Stimulated activated memory B cell treated with anti-CD40 and anti-IgM and Interleukin-4, amounts not matched to agents 10 μg/mL and 1 μg/mL and 100 μg/mL, for 72 hours (primary cell): ENCODE results near the gene BID.

Source experiments
- ATAC-seq: fragments of 150-1000 bp; cut with Tn5 transposase; 2 replicates; pipeline ENCODE4 v1.10.0; 2021
- H3K27ac Mint-ChIP-seq: one replicate; pipeline ENCODE4 v1.8.0; 2022; ENCODE audit warnings: mild to moderate bottlenecking, mixed read lengths
- H3K27me3 Mint-ChIP-seq: one replicate; pipeline ENCODE4 v1.8.0; 2022; ENCODE audit warnings: mixed read lengths
- H3K36me3 Mint-ChIP-seq: one replicate; pipeline ENCODE4 v1.8.0; 2022; ENCODE audit warnings: mixed read lengths
- H3K4me1 Mint-ChIP-seq: one replicate; pipeline ENCODE4 v1.8.0; 2022; ENCODE audit warnings: mixed read lengths
- H3K4me3 Mint-ChIP-seq: one replicate; pipeline ENCODE4 v1.8.0; 2022; ENCODE audit warnings: mild to moderate bottlenecking, moderate library complexity, mixed read lengths
- H3K9me3 Mint-ChIP-seq: one replicate; pipeline ENCODE4 v1.8.0; 2022; ENCODE audit warnings: mixed read lengths

The BID gene

DNA sequence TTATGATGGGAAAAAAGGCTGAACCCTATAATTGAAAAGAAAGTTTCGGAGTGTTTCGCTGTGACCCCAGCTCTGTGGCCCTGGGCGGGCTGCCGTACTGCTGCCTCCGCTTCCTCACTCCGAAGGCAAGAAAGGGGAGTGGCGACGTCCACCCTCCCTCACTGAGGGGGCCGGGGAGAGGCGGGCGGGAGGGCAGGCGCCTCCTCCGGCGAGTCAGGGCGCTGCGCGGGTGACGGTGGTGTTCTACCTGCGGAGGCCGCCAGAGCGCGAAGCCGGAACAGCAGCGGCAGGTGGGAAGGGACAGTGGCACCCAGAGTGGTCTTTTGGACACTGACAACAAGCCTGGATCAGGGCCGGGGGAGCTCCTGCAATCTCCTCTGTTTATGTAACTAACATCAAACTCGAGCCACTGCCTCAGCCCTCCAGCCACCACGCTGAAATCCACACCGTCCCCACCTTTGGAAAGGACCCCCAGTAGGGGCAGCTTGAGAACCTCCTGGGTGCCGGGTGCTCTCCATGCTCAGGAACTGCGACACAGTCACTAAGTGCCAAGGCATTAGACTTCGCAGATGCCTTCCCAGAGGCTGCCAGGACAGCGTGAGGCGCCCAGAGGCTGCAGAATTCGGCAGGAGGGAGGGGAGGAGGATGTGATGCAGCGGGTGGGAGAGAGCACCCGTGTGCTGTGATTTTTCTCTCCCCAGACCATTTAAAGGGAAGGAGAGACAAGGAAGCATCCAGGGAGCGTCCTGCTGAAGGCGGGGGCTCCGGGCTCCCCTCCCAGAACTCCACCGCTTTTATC, 25.5 kb downstream of the BID start:
- Mint-ChIP-seq H3K9me3 (no peaks in the 10 kb centered on the region), H3K27ac (no peak overlapping the region), H3K4me1 (no peaks in the 10 kb centered on the region), H3K4me3 (no peak overlapping the region), H3K27me3 (no peaks in the 10 kb centered on the region), H3K36me3 (peaks cover 13% of the 10 kb centered on the region)
- ATAC-seq = no peak

DNA sequence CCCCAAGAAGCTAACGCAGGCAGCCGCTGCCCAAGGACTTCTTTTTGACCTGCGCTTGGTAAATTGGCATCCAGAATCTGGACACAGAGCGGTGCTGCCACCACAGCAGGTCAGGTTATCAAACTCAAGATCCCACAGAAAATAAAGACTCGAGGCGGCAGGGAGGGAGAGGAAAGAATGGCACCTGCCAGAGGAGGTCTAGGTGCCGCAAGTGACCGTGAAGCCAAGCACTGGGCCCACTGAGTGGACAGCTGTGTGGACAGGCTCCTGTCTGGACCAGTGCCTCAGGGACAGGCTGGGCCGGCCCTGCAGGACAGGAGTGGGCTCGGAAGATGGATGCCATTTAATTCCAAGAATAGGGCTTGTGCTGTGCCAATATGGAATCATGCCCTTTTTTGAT, 27.4 kb downstream of the BID start:
- peaks cover 9% of the 10 kb centered on the region for H3K4me1 Mint-ChIP-seq
- H3K4me3 Mint-ChIP-seq = no peak overlapping the region
- H3K27me3 Mint-ChIP-seq = no peaks in the 10 kb centered on the region
- H3K36me3 Mint-ChIP-seq = peaks cover 20% of the 10 kb centered on the region
- no peak for ATAC-seq
- H3K9me3 Mint-ChIP-seq = no peaks in the 10 kb centered on the region
- H3K27ac Mint-ChIP-seq = no peak overlapping the region

DNA sequence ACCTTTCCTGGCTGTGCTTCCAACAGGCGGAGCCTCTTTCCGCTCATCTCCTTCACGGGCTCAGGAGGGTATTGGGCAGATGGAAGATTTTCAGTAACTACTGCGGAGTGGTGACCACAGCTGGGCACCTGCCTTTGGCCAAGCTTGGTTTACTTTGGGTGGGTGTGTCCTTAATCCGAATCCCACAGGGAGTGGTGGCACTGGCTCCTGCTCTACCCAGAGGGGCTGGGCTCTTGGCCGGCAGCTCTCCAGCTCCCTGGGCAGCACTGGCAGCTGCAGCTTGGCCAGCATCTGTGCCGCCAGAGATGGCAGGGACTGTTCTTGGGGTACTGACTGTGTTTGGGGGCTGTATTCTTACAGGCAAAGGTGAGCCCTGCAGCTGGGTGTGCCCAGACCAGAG, 29.8 kb downstream of the BID start:
- Mint-ChIP-seq H3K4me1 (peaks cover 12% of the 10 kb centered on the region), H3K27ac (no peak overlapping the region), H3K4me3 (no peak overlapping the region), H3K9me3 (no peaks in the 10 kb centered on the region), H3K36me3 (peaks cover 39% of the 10 kb centered on the region), H3K27me3 (no peaks in the 10 kb centered on the region)
- ATAC-seq = no peak

DNA sequence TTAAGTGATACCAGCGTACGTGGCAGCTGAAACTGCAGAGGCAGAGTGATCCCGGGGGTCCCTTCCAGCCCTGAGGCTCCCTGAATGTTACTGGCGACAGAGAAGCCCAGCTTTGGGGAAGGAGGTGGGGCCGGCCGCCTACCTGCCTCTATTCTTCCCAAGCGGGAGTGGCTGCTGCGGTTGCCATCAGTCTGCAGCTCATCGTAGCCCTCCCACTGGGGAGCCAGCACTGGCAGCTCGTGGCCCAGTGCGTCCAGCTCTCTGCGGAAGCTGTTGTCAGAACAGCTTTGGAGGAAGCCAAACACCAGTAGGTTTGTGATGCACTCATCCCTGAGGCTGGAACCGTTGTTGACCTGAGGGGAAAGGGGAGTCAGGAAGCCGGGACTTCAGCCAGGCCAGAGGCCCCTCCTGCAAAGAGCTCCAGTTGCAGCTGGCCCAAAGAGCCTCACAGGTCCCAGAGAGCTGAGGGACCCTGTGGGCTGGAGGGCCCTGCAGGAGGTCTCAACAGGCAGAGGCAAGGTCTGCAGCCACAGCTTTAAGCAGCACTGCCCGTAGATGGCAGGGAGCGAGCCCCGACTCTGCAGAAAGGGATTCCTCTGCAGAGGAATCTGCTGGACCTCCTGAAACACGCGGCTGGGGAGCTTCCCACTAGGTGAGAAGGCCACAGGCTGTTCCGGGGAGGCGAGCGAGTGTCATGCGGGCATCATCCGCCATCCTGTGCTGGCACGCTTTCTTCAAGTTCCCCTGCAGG, 30.4 kb downstream of the BID start:
- H3K4me1 Mint-ChIP-seq = peaks cover 12% of the 10 kb centered on the region
- H3K9me3 Mint-ChIP-seq = no peaks in the 10 kb centered on the region
- no peak overlapping the region for H3K27ac Mint-ChIP-seq
- ATAC-seq = no peak
- no peak overlapping the region for H3K4me3 Mint-ChIP-seq
- H3K27me3 Mint-ChIP-seq = no peaks in the 10 kb centered on the region
- H3K36me3 Mint-ChIP-seq = peaks cover 44% of the 10 kb centered on the region

DNA sequence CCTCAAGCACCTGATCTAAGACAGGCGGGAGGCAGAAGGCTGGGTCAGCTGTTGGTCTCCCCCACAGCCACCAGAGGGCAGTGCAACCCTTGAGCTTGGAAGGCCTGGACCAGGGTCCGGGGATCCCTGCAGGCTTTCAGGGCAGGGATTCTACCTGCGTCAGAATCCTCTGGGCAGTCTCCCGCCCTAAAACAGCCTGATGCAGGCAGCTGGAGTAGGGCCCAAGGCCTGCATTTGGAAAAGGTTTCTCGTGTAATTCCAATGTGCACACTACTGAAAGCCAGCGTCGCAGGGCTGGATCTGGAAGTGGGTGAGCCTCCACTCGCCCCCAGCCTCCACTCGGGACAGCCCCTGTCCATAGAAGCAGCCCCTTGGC, 31.8 kb downstream of the BID start:
- peak; percentile 88 for ATAC-seq
- H3K36me3 Mint-ChIP-seq = peaks cover 57% of the 10 kb centered on the region
- H3K4me3 Mint-ChIP-seq = no peak overlapping the region
- H3K4me1 Mint-ChIP-seq = peaks cover 12% of the 10 kb centered on the region
- no peaks in the 10 kb centered on the region for H3K27me3 Mint-ChIP-seq
- no peaks in the 10 kb centered on the region for H3K9me3 Mint-ChIP-seq
- H3K27ac Mint-ChIP-seq = peak overlapping the region; percentile 74

DNA sequence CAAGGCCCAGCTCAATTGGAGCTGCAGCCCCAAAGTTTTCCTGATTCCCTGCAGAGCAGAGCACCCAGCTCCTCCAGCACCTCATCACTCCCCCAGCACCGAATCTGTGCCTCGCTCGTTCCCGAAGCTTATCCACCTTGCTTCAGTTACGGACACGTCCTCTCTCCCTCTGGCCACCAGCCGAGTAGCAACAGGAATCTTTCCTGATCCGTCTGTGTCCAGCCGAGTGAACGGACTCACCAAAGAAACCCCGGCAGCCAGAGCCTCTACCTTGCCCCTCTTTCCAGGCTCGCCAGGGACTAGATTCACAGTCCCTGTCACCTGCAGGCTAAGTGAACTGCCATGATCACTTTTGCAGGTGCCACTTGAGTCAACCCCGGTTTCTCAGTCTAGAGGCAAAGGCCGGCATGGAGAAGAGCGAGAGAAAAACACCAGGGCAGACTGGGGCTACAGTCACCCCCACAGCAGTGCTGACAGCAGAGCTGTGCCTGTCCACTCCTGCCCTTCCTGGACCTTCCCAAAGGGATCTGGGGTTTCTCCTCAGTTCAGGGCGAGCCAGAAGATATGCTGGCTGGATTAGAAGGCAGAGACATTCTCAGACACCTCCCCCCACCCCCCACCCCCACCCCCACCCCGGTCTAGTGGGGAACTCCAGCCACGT, 32.3 kb downstream of the BID start:
- Mint-ChIP-seq H3K4me1 (peaks cover 12% of the 10 kb centered on the region), H3K36me3 (peaks cover 60% of the 10 kb centered on the region), H3K27ac (peak overlapping the region; percentile 74), H3K9me3 (no peaks in the 10 kb centered on the region), H3K27me3 (no peaks in the 10 kb centered on the region), H3K4me3 (no peak overlapping the region)
- ATAC-seq = no peak

DNA sequence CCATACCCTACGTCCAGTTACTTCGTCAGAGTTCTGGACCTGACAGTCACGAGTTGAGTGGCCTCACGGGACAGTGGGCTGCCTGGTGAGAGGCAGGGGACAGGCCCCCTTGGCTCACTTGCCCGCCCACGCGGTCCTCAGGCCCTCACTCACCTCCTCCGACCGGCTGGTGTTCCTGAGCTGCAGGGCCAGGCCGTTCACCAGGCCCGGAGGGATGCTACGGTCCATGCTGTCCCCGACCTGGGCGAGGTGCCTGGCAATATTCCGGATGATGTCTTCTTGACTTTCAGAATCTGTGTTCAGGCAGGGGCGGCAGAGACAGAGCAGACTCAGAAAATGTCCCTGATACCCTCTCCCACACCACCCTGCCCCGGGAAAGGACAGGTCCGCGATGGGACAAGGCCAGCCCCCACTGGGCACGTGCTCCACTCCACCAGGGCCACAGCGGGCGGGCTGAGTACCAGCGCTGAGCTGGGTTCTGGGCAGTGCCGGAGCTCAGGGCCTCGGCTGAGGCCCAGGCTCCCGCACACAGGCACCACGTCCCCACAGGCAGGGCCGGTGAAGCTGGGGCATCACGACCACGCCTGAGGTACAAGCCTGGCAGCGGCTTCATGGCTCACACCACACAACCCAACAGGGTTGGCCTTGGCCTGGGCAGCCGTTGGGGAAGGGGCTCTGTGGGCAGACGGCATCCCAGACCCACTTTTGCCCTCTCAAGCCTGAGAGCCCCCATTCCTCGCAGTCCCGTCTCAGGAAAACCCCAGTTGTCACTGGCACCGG, 34.9 kb downstream of the BID start:
- Mint-ChIP-seq H3K4me3 (no peak overlapping the region), H3K4me1 (peaks cover 12% of the 10 kb centered on the region), H3K36me3 (peaks cover 53% of the 10 kb centered on the region), H3K9me3 (no peaks in the 10 kb centered on the region), H3K27me3 (no peaks in the 10 kb centered on the region), H3K27ac (no peak overlapping the region)
- no peak for ATAC-seq

DNA sequence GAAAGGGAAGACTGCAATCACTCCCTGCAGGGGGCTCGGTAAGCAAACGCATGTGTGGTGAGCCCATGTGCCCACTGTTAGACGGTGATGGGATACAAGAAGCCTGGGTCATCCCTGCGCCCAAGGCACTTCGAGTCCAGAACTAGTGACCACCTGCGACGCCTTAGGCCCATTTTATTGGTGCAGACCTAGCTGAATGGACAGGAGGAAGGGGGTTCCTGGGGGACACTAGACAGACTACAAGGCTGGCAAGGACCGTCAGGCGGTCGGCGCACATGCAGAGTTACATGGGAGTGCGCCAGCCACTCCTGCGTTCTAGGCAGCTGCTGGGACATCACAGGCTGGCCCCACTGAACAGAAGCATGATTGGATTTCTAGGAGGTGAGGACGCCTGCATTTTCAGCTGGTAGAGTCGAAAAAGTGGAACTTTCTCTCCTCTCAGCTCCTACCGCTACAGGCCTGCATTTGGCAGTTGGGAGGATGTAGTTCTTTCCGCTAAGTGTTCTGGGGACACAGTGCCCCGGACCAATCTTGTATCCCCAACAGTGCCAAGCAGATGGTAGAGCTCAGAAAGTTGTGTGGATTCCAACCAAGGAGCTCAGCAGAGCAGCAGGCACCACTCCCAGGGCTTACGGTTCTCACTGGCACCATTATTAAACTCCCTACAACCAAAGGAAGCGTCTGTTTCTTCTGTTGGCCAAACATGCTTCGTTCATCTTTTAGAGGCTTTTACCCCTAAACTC, 35.7 kb downstream of the BID start:
- ATAC-seq = no peak
- H3K36me3 Mint-ChIP-seq = peaks cover 59% of the 10 kb centered on the region
- H3K27ac Mint-ChIP-seq = no peak overlapping the region
- H3K27me3 Mint-ChIP-seq = no peaks in the 10 kb centered on the region
- H3K9me3 Mint-ChIP-seq = no peaks in the 10 kb centered on the region
- H3K4me3 Mint-ChIP-seq = no peak overlapping the region
- H3K4me1 Mint-ChIP-seq = peaks cover 17% of the 10 kb centered on the region

DNA sequence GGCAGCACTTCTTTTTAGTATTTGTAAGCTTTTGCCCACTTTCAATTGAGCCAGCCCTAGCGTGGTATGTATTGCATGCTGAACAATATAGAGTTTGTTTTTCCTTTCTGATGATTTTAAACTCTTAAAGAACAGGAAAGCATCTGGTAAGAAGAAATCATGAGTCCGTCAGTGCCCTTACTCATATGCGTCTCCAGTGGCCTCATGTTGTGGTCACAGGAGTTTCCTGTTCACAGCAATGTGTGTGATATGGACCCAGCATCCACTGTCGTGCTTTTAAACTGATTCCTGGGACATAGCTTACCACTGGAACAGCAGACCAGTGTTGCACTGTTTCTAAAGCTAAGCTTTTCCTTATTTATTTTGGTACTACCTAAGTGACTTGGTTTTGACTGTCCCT, 40.1 kb downstream of the BID start:
- H3K36me3 Mint-ChIP-seq = peaks cover 62% of the 10 kb centered on the region
- ATAC-seq = peak; percentile 73
- no peaks in the 10 kb centered on the region for H3K27me3 Mint-ChIP-seq
- no peaks in the 10 kb centered on the region for H3K9me3 Mint-ChIP-seq
- peak overlapping the region; percentile 66 for H3K27ac Mint-ChIP-seq
- H3K4me3 Mint-ChIP-seq = no peak overlapping the region
- peaks cover 6% of the 10 kb centered on the region for H3K4me1 Mint-ChIP-seq

DNA sequence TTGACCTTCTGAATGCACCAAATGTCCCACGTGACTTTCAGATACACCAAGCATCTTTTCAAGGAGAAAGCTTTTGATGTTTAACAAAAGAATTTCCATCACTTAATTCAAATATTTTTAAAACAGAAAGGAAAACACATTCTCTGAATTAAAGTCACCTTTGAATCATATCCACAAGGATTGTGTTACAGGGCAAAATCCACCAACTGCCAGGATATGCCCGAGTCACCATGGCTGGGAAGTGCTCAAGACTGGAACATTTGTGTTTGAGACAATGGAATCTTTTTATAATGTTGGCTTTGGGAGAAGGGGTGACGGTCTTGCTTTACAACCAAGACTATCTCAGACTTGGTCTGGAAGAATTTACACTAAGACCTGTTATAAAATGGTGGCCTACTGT, 40.8 kb downstream of the BID start:
- ATAC-seq = no peak
- no peaks in the 10 kb centered on the region for H3K9me3 Mint-ChIP-seq
- peak overlapping the region; percentile 66 for H3K27ac Mint-ChIP-seq
- peaks cover 6% of the 10 kb centered on the region for H3K4me1 Mint-ChIP-seq
- H3K27me3 Mint-ChIP-seq = no peaks in the 10 kb centered on the region
- H3K4me3 Mint-ChIP-seq = no peak overlapping the region
- H3K36me3 Mint-ChIP-seq = peaks cover 59% of the 10 kb centered on the region

DNA sequence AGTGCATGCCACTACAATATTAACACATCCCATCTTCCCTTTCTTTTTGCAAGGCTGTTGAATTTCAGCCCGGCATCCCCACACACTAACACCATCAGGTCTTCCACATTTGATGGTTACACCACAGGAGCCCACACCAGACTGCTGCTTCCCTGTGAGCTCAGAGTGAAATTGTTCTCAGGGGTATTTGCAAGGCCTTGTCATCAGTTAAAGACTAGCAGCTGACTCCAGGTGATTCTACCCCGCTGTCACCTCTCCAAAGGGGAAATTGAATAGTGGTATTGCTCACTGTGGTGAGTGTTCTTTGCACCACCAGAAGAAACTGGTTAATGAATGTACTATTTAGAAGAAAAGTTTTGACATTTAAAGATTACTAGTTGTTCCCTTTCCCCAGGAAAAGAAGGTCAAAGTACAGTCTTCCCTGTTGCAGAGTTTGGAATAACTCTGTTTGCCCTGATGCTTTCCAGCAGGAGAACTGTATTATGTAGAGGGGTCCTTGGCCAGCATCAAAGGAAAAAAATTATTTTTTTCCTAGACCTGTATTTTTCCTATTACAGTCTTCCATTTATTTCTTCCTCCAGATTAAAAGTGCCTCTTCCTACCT, 41.9 kb downstream of the BID start:
- Mint-ChIP-seq H3K9me3 (no peaks in the 10 kb centered on the region), H3K4me1 (peaks cover 6% of the 10 kb centered on the region), H3K4me3 (no peak overlapping the region), H3K27me3 (no peaks in the 10 kb centered on the region), H3K27ac (peak overlapping the region; percentile 66), H3K36me3 (peaks cover 50% of the 10 kb centered on the region)
- no peak for ATAC-seq

DNA sequence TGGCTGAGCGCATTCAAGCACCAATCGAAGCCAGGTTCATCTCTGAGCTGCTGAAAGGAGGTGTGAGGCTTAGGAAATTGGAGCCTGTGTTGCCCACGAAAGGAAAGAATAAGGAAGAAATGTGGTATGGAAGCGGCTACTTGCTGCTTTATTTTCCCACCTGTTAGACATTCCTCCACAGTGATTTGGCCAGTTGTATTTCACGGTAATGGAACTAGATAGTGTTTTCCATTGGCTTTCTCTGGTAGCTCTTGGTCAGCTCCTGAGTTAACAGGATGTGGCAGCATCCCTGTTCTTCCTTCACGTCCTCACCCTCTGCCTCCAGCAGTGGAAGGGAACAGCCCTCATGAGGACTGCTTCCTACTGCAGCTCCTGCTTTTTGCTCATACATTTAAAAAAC, 44.7 kb downstream of the BID start:
- peaks cover 56% of the 10 kb centered on the region for H3K36me3 Mint-ChIP-seq
- no peak overlapping the region for H3K4me3 Mint-ChIP-seq
- peak overlapping the region; percentile 7 for H3K27ac Mint-ChIP-seq
- no peaks in the 10 kb centered on the region for H3K27me3 Mint-ChIP-seq
- no peak for ATAC-seq
- no peaks in the 10 kb centered on the region for H3K9me3 Mint-ChIP-seq
- peaks cover 6% of the 10 kb centered on the region for H3K4me1 Mint-ChIP-seq

DNA sequence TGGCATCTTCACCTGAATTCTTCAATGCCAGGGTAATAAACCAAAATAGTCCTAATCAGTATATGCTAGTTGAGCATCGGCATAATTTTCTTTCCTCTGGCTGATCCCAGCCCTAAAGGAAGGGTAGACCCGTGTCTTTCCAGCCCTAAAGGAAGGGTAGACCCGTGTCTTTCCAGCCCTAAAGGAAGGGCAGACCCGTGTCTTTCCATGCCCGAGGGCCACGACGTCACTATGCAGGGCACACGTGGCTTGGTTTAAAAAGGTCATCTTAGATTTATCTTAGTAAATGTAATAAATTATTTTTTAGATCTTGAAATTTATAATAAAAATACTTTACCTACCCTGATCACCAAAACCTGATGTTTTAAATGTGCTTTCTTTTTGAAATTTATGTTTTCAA, 45.5 kb downstream of the BID start:
- no peak for ATAC-seq
- Mint-ChIP-seq H3K27ac (no peak overlapping the region), H3K36me3 (peaks cover 50% of the 10 kb centered on the region), H3K9me3 (no peaks in the 10 kb centered on the region), H3K4me3 (no peak overlapping the region), H3K27me3 (no peaks in the 10 kb centered on the region), H3K4me1 (peaks cover 4% of the 10 kb centered on the region)
